Activated CD4-positive, alpha-beta memory T cell treated with anti-CD3 and anti-CD28 coated beads for 36 hours (primary cell): ENCODE results near the gene GALC. TPM values are rescaled to one million over a fixed set of nuclear protein-coding genes. Genes with fewer than 3 reads are reported as not detected.

Experiments used
- CTCF ChIA-PET: fragments of 350-600 bp; sonication (Branson Sonifier 250); formaldehyde crosslinking; loops from one replicate; lab custom pipeline; 2021; ENCODE audit warnings: antibody characterized with exemption, inconsistent platforms; lab: Charles Lee
- POLR2A ChIA-PET: fragments of 350-600 bp; sonication (Branson Sonifier 250); formaldehyde crosslinking; loops from one replicate; lab custom pipeline; 2021; ENCODE audit warnings: antibody characterized with exemption; lab: Charles Lee
- DNase-seq: peaks from one replicate; pipeline ENCODE4 v3.0.0-alpha.2; 2020
- H3K27ac Mint-ChIP-seq: one replicate; pipeline ENCODE4 v1.8.0; 2021; ENCODE audit warnings: mixed read lengths
- H3K27me3 Mint-ChIP-seq: one replicate; pipeline ENCODE4 v1.8.0; 2021; ENCODE audit warnings: mixed read lengths
- H3K36me3 Mint-ChIP-seq: one replicate; pipeline ENCODE4 v1.8.0; 2021; ENCODE audit warnings: mixed read lengths
- H3K4me1 Mint-ChIP-seq: one replicate; pipeline ENCODE4 v1.8.0; 2021; ENCODE audit warnings: low read depth, mixed read lengths
- H3K4me3 Mint-ChIP-seq: one replicate; pipeline ENCODE4 v1.8.0; 2021; ENCODE audit warnings: mild to moderate bottlenecking, mixed read lengths
- H3K9me3 Mint-ChIP-seq: one replicate; pipeline ENCODE4 v1.8.0; 2021; ENCODE audit warnings: mixed read lengths
- intact Hi-C: fragments of 100-400 bp; cut with micrococcal nuclease; formaldehyde crosslinking; loops from one replicate; pipeline ENCODE4 v1.15.1; 2023
- total RNA-seq, 2 experiments: library from RNA; stranded (reverse); gene quantifications; one replicate each; pipeline ENCODE4 v1.2.3, GENCODE V29; 2021

Gene GALC
- total RNA-seq, result 10 to 100 TPM; 14.4 to 14.7 TPM

DNA sequence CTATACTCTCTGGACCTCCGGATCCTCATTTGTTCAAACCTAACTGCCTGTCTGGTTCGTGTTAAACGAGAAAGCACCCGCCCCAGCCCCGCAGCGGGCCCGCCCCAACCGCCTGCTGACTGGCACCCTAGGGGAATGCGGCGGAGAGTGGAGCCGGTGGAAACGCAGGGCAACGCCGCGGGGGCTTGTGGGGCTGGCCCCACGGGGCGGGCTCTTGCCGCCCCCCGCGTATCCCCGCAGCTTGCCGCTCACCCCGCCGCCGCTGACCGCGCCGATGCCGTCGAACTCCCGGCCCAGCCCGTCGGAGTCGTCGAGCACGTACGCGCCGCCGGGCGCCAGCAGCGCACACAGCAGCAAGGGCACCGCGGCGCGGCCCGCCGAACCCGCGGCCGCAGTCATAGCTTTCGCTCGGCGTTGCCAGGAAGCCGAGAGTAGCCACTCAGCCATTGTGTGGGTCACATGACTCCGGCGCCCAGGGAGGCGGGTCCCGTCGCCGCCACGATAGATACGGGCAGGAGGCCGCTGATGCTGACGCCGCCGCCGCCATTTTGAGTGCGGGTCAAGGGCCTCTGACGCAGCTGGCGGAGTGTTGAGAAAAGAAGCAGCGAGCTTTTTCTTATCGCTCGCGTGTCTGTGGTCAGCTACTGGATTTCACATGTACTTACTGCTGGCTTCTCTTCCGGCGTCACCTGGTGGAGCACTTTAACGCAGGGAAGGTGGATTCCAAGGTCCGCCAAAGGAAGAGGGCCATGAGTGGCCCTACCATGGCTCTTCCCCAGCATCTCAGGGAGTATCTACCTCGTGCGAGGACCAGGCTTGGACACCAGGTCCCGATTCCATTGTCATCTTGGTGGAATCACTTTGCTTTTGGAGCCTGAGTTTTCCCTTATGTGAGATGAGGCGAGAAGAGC lies at the start of gene GALC:
GALC (minus strand) TSS at position 465 of the 911 bp plus-strand sequence; CDS start at position 447, 18 bp downstream.
- peak within 1 kb of the TSS; percentile 96 for H3K27ac Mint-ChIP-seq
- ChIA-PET POLR2A (interaction anchor here (0.9 to 5.4 kb wide), 10 partner anchors 9 to 176 kb away, joined by 3 to 88 read pairs (median 4); partner anchors contain the start of gene GPR65), CTCF (interaction anchor here (0.8 to 2.1 kb wide), 5 partner anchors 11 to 197 kb away, joined by 3 to 16 read pairs (median 6); partner anchors contain the start of gene GPR65)
- H3K4me3 Mint-ChIP-seq, result peak within 1 kb of the TSS; percentile 93
- DNase-seq, result peak; percentile 98
- H3K4me1 Mint-ChIP-seq, result peaks cover 43% of the 10 kb centered on the region
- H3K27me3 Mint-ChIP-seq, result no peaks in the 10 kb centered on the region
- no peaks in the 10 kb centered on the region for H3K9me3 Mint-ChIP-seq
- no peaks in the 10 kb centered on the region for H3K36me3 Mint-ChIP-seq
- intact Hi-C loops, result loop anchor here (1.0 to 5.0 kb wide), 4 partner anchors 13 to 799 kb away; partner anchors contain the start of gene EML5

DNA sequence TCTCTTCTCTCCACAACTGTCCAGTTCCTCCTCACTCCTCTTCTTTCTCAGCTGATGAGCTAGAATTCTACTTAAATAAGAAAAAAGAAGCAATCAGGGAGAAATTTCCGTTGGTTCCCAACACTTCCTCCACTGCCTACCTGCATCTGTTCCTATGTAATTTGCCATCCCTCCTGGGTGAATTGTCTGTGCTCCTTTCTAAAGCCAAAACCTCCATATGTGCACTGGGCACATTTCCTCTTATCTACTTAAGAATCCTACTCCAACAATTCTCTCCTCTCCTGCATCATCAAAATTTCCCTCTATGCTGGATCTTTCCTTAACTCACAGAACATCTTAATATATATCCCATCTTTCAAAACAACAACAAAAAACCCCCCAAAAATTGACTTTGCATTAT lies 47.2 kb upstream of the GALC start:
- DNase-seq, result no peak
- H3K4me1 Mint-ChIP-seq, result peaks cover 29% of the 10 kb centered on the region
- ChIA-PET POLR2A (no interaction called here), CTCF (interaction anchor here (1.0 kb wide), 2 partner anchors 23 to 128 kb away, joined by 4 read pairs; no protein-coding TSS in a partner anchor)
- H3K4me3 Mint-ChIP-seq, result no peak overlapping the region
- H3K9me3 Mint-ChIP-seq, result no peaks in the 10 kb centered on the region
- H3K36me3 Mint-ChIP-seq, result no peaks in the 10 kb centered on the region
- H3K27me3 Mint-ChIP-seq, result no peaks in the 10 kb centered on the region
- intact Hi-C loops, result no loop called here
- no peak overlapping the region for H3K27ac Mint-ChIP-seq

DNA sequence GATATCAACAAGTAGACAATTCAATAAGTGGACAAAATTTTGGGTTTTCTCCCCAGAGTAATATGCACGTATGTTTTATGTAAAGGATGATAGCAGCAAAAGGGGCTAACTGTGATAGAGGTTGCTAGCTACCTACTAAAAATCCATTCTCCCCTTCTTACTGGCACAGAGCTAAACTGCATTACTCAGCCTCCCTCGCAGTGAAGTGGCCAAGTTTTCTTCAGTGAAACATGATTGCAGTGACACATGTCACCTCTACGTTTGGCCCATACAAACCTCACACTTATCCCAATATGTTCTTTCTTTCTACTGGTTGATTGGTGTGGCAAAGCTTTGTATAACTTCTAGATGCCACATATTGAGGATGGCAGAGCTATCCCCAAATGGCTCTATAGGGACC lies 46.2 kb upstream of the GALC start:
- Mint-ChIP-seq H3K27ac (no peak overlapping the region), H3K27me3 (no peaks in the 10 kb centered on the region), H3K4me1 (peaks cover 19% of the 10 kb centered on the region), H3K9me3 (no peaks in the 10 kb centered on the region), H3K36me3 (no peaks in the 10 kb centered on the region), H3K4me3 (no peak overlapping the region)
- ChIA-PET CTCF (interaction anchor here (1.0 kb wide), 2 partner anchors 22 to 129 kb away, joined by 4 read pairs; no protein-coding TSS in a partner anchor), POLR2A (interaction anchor here (0.6 to 1.2 kb wide), 2 partner anchors 44 to 46 kb away, joined by 3 to 4 read pairs; partner anchors contain the start of gene GALC)
- intact Hi-C loops, result no loop called here
- DNase-seq, result no peak

DNA sequence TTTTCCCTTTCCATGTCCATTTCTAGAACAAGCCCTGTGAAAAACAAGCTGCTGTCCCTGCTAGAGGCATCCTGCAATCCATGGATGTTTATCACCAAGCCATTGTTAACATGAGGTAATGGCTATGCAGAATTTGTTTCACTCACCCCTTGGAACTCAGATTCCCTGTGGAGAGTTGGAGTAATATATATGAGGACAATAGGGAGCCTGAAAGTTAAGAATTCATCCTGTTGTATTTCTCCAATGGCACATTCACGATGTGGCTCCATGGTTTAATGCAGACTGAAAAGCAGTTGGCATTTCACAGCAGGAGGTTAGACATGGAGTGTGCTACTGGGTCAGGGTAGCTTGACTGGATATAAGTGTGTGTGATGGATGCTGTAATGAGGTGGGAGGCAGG lies 44.3 kb upstream of the GALC start:
- H3K27ac Mint-ChIP-seq, result no peak overlapping the region
- H3K36me3 Mint-ChIP-seq, result no peaks in the 10 kb centered on the region
- ChIA-PET CTCF (no interaction called here), POLR2A (no interaction called here)
- no peaks in the 10 kb centered on the region for H3K9me3 Mint-ChIP-seq
- no peak for DNase-seq
- no peaks in the 10 kb centered on the region for H3K27me3 Mint-ChIP-seq
- intact Hi-C loops, result no loop called here
- peaks cover 17% of the 10 kb centered on the region for H3K4me1 Mint-ChIP-seq
- no peak overlapping the region for H3K4me3 Mint-ChIP-seq

DNA sequence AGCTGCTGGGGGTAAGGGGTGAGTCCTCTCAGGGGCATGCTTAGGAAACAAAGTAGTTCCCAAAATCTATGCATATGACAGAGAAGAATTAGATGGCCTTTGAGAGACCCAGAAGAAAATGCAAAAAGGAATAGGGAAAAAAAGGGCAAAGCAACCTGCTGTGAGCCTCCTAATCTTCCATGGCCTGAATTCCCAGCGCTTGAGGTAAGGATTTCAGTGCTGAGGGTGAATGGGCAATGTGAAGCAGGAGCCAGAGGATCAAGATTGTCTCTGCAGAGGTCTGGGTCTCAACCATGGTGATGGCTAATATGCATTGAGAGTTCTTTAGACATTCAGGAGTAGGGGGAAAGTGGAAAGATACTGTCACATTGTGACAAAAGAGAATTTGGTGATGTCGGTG lies 43.4 kb upstream of the GALC start:
- CTCF ChIA-PET, result no interaction called here
- POLR2A ChIA-PET, result no interaction called here
- no peak for DNase-seq

DNA sequence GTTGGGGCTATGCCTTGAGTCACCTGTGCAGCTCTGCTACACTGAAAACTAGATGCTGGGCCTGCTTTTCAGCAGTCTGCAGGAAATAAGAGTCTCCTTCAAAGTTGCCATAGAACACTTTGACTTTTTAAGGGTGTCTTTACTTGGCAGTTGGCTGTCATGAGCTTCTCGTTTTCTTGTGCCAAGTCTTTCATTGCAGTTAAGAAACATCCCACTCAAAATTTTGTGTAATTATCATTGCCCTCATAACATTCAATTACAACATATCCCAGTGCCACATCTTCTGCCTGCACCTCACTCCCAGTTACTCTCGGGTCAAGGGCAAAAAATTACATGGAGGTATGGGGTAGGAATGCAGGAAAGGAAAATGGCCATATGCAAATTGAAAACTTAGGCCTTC lies 41.1 kb upstream of the GALC start:
- Mint-ChIP-seq H3K27ac (no peak overlapping the region), H3K4me3 (no peak overlapping the region), H3K4me1 (peaks cover 35% of the 10 kb centered on the region), H3K36me3 (no peaks in the 10 kb centered on the region), H3K9me3 (no peaks in the 10 kb centered on the region), H3K27me3 (no peaks in the 10 kb centered on the region)
- ChIA-PET CTCF (interaction anchor here (0.7 kb wide), 1 partner anchor 135 kb away, joined by 3 read pairs; no protein-coding TSS in a partner anchor), POLR2A (no interaction called here)
- DNase-seq, result no peak
- intact Hi-C loops, result no loop called here

More for the DNA sequence above, 43.4 kb upstream of the GALC start:
- Mint-ChIP-seq H3K9me3 (no peaks in the 10 kb centered on the region), H3K4me3 (no peak overlapping the region), H3K27ac (no peak overlapping the region), H3K27me3 (no peaks in the 10 kb centered on the region), H3K36me3 (no peaks in the 10 kb centered on the region), H3K4me1 (peaks cover 17% of the 10 kb centered on the region)
- intact Hi-C loops, result no loop called here

DNA sequence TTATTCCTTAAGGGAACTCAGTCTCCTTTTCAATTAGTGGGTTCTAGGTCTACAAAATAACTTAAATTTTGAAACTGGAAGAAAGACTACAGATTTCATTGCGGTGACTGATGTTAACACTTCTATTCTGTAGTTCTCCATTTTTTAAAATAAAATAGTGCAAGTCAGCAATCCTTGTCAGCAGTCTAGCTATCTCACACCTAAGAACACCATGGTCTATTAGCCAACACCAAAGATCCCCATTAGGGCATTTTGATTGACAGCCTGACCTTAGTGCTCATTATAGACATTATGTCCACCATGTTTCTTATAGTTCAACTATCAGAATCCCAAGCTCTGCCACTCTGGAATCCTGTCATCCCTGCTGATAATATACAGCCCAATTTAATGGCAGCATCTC lies 39.4 kb upstream of the GALC start:
- POLR2A ChIA-PET, result no interaction called here

DNA sequence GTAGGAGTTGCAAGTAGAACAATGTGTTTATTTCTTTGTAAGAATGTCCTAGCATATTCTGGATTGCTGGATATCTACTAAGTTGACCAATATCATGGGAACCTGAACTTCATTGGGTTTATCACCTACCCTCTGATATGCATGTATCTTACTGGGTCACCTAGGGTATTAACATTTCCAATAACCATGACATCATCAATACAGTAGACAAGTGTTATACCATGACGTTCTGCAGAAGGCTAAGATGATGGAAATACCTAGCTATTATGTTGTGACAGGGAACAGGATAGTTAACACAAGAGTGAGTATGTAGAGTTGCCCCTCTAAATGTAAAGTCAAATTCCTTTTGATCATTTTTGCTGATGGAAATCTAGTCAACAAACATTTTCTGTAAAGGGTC lies 37.9 kb upstream of the GALC start:
- DNase-seq, result no peak
- Mint-ChIP-seq H3K4me3 (no peak overlapping the region), H3K4me1 (peaks cover 43% of the 10 kb centered on the region), H3K27ac (no peak overlapping the region), H3K9me3 (no peaks in the 10 kb centered on the region), H3K36me3 (no peaks in the 10 kb centered on the region), H3K27me3 (no peaks in the 10 kb centered on the region)
- intact Hi-C loops, result no loop called here
- CTCF ChIA-PET, result interaction anchor here (1.2 kb wide), 1 partner anchor 10 kb away, joined by 3 read pairs; no protein-coding TSS in a partner anchor
- POLR2A ChIA-PET, result no interaction called here

More for the DNA sequence above, 39.4 kb upstream of the GALC start:
- Mint-ChIP-seq H3K27ac (no peak overlapping the region), H3K27me3 (no peaks in the 10 kb centered on the region), H3K4me1 (peaks cover 32% of the 10 kb centered on the region), H3K36me3 (no peaks in the 10 kb centered on the region), H3K4me3 (no peak overlapping the region), H3K9me3 (no peaks in the 10 kb centered on the region)
- intact Hi-C loops, result no loop called here
- CTCF ChIA-PET, result no interaction called here
- DNase-seq, result no peak

DNA sequence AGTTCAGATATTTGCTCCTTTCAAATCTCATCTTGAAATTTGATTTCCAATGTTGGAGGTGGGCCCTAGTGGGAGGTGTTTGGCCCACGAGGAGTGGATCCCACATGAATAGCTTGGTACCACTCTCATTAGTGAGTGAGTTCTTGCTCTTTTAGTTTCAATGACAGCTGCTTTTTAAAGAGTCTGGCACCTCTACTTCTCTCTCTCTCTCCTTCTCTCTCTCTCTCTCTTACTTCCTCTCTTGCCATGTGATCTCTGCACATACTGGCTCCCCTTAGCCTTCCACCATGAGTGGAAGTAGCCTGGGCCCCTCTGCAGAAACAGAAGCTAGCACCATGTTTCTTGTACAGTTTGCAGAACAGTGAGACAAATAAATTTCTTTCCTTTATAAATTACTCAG lies 37.1 kb upstream of the GALC start:
- DNase-seq, result no peak
- H3K36me3 Mint-ChIP-seq, result no peaks in the 10 kb centered on the region
- H3K4me3 Mint-ChIP-seq, result no peak overlapping the region
- H3K9me3 Mint-ChIP-seq, result no peaks in the 10 kb centered on the region
- no peak overlapping the region for H3K27ac Mint-ChIP-seq
- ChIA-PET CTCF (interaction anchor here (1.2 kb wide), 1 partner anchor 11 kb away, joined by 3 read pairs; no protein-coding TSS in a partner anchor), POLR2A (no interaction called here)
- H3K4me1 Mint-ChIP-seq, result peaks cover 49% of the 10 kb centered on the region
- intact Hi-C loops, result no loop called here
- no peaks in the 10 kb centered on the region for H3K27me3 Mint-ChIP-seq

DNA sequence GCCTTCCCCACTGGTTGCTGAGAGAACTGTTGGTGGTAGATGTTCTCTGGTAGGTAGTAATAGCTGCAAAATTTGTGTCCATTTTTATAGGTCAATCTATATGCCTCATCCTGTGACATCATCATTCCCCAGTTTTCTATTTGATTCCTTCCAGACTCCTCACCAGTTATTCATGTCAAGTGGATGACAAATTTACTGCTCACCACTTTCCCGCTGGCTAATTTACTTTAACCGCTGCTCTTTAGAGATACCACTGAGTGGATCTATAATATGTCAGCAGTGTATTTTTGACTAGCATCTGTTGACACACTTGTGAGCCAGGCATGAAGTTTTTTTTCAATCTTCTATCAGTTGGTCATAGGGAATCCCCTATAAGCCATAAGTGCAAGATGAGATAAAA lies 36.5 kb upstream of the GALC start:
- no peaks in the 10 kb centered on the region for H3K27me3 Mint-ChIP-seq
- H3K9me3 Mint-ChIP-seq, result no peaks in the 10 kb centered on the region
- H3K4me3 Mint-ChIP-seq, result no peak overlapping the region
- DNase-seq, result peak; percentile 34
- intact Hi-C loops, result loop anchor here (1.0 to 2.0 kb wide), 3 partner anchors 15 to 35 kb away; no protein-coding TSS in a partner anchor
- no peaks in the 10 kb centered on the region for H3K36me3 Mint-ChIP-seq
- ChIA-PET POLR2A (interaction anchor here (1.0 kb wide), 1 partner anchor 36 kb away, joined by 4 read pairs; the partner anchor contains the start of gene GALC), CTCF (interaction anchor here (1.2 to 1.8 kb wide), 2 partner anchors 12 to 140 kb away, joined by 3 to 6 read pairs; no protein-coding TSS in a partner anchor)
- H3K27ac Mint-ChIP-seq, result no peak overlapping the region
- peaks cover 55% of the 10 kb centered on the region for H3K4me1 Mint-ChIP-seq

DNA sequence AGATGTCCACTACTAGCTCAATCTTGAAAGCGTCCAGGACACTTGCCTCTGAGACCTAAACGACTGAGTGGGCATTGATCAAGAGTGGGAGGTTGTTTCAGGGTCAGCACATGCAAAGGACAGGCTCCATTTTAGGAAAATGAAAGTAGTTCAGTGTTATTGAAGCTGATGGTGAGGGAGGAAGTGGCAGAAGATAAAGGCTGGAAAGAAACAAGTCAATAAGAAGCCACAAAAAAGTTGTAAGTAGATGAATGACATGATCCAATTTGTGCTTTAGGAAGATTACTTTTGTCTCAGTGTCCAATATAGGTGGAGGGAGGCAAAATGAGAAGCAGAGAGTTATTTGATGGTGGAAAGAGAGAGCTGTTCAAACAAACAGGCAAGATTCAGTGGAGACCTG lies 33.9 kb upstream of the GALC start:
- CTCF ChIA-PET, result interaction anchor here (0.6 to 2.7 kb wide), 3 partner anchors 12 to 35 kb away, joined by 3 to 11 read pairs (median 3); no protein-coding TSS in a partner anchor
- no peaks in the 10 kb centered on the region for H3K36me3 Mint-ChIP-seq
- peaks cover 72% of the 10 kb centered on the region for H3K4me1 Mint-ChIP-seq
- peak overlapping the region; percentile 10 for H3K27ac Mint-ChIP-seq
- intact Hi-C loops, result no loop called here
- no peaks in the 10 kb centered on the region for H3K27me3 Mint-ChIP-seq
- POLR2A ChIA-PET, result interaction anchor here (0.8 to 1.3 kb wide), 2 partner anchors 14 to 22 kb away, joined by 3 read pairs; partner anchors contain the start of gene GPR65
- no peak for DNase-seq
- H3K9me3 Mint-ChIP-seq, result no peaks in the 10 kb centered on the region
- H3K4me3 Mint-ChIP-seq, result no peak overlapping the region

DNA sequence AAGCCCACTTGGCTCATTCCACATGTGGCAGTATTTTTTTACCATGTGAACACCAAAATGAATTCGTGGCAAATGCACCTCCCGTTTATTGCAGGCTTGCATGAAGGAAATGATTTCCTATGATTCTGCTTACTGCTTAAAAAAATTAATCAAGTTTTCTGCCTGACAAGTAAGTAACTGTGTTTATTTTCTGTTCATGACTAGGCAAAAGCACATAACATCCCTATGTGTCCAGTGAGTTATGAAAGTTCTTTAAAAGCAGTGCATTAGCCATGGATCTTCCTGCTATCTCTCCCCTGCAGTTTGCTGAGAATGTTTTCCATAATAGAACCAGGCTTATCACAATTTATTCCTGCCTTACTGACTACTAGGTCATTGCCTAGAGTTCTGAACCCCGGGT lies 32.3 kb upstream of the GALC start:
- CTCF ChIA-PET, result interaction anchor here (0.9 kb wide), 1 partner anchor 11 kb away, joined by 4 read pairs; no protein-coding TSS in a partner anchor
- no peak overlapping the region for H3K27ac Mint-ChIP-seq

More for the DNA sequence above, 32.3 kb upstream of the GALC start:
- no peaks in the 10 kb centered on the region for H3K27me3 Mint-ChIP-seq
- no peak for DNase-seq
- no peaks in the 10 kb centered on the region for H3K9me3 Mint-ChIP-seq
- H3K4me3 Mint-ChIP-seq, result no peak overlapping the region
- H3K4me1 Mint-ChIP-seq, result peaks cover 66% of the 10 kb centered on the region
- H3K36me3 Mint-ChIP-seq, result no peaks in the 10 kb centered on the region
- POLR2A ChIA-PET, result no interaction called here
- intact Hi-C loops, result no loop called here
